Midbrain (tissue), 1 donor: Measurements from ENCODE around the gene AJM1.
"Not testable (repeated sequence)": the region's sequence is repeated elsewhere in the genome, so short reads cannot be mapped to it uniquely, and the experiment has no call there.

Source experiments
- DNase-seq: peaks from one replicate; lab custom pipeline; 2025; lab: John Stamatoyannopoulos, UW

Gene AJM1

DNA sequence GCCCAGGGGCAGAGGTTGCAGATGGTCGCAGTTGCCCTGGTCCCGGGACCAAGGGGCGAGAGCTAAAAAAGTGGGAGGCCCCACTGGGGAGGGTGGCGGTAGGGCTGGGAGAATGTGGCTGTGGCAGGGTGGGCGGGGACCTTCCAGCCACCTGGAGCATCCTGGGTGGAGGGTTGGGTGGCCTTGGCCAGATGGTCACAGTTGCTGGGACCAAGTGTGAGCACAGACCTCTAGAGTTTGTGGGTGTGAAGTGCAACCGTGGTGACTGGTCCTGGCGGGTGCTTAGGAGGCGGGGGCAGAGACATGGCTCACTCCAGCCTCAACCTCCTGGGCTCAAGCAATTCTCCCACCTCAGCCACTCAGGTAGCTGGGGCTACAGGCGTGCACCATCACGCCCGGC lies 38.4 kb downstream of the AJM1 start:
- no peak for DNase-seq

GRCh38 chr9:136881691-136882108 lies 39.4 kb downstream of the AJM1 start:
- DNase-seq = no peak

DNA sequence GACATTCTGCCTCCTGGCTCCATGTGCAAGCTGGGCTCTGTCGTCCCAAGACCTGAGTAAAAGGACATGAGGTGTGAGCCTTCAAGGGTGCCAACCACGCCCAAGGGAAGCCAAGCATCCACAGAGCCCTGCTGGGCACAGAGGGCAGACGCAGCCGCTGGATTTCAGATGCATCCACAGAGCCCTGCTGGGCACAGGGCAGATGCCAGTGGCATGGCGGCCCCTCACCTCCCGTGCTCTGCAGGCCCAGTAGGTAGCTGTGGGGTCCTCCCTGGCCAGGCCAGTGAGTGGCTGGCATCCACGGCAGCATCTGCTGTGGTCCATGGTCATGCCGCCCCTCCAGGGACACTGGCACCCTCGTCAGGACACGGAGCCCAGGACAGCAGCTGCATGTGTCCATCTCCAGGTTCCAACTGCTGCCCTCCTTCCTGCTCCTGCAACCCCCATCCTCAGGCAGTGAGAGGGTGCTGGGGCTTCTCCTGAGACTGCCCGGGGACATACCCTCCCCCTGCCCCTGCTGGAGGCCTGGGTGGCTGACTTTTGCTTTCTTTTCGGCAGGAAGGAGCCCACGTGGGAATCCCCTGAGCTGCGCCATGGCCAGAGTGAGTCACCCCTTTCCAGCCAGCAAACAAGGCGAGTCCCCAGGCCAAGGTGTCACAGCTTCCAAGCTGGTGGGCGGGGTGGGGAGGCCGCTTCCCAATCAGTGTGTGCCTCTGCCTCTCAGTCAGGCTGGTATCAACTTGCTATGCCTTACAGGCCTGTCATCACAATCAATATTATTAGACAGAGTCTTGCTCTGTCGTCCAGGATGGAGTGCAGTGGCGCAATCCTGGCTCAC lies 40.0 kb downstream of the AJM1 start:
- no peak for DNase-seq

- DNase-seq = not testable (repeated sequence)
These were observed 40.6 kb downstream of the AJM1 start for GRCh38 chr9:136882947-136883283.

- DNase-seq = not testable (repeated sequence)
These were observed 41.4 kb downstream of the AJM1 start for GRCh38 chr9:136883670-136884069.

DNA sequence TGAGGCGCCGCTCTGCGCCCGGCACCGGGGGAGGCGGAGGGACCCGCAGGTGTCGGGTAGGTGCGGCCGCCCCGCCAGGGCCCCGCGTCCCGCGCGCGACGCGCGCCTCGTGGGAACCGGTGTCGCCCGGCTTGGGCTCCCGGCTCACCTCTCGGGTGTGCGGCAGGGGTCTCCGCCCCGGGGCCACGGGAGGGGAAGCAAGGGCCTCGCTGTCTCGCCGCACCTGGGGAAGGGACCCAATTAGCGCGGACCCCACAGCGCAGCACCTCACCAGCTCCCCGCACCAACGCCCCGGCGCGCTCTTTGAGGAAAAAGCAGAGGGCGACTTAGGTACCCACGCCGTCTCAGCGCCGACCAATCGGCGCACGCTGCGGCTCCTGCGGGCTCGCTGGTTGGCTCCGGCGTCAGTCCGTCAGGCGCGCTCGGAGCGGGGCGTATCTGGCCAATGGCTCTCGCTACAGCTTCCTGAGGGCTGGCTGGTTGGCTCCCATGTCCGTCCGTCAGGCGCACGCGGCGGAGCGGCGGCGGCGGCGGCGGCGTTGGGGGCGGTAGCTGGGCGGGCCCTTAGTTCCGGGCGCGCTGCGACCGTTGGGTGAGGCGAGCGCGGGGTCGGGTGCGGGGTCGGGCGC lies 43.8 kb downstream of the AJM1 start, which contains the start of gene TRAF2:
TSS of gene TRAF2 (plus strand) at position 567 of the 629 bp plus-strand sequence. CDS start 12,225 bp downstream, outside the sequence.
- peak; percentile 97 for DNase-seq

- DNase-seq = peak; percentile 60
These were observed 44.6 kb downstream of the AJM1 start for GRCh38 chr9:136886610-136887597.

DNA sequence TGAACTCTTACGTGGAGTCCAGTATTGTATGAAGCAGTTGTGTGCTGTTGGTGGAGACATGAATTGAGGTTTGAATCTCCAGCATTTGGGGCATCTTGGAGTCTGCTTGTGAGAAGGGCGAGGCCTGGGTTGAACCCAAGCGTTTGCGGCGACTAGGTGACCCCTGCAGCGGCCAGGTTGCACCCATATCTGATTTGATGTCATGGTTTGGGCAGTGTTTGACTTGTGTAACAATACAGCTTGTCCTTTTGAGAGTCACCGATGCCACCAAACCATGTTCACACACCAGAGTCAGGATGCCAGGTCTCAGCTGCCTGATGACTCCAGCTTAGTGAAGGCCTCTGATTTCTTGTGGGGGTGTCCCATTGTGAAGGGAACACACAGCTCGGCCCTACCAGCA lies 46.2 kb downstream of the AJM1 start:
- DNase-seq = no peak

- DNase-seq = no peak
These were observed 47.6 kb downstream of the AJM1 start for GRCh38 chr9:136889858-136890257.

DNA sequence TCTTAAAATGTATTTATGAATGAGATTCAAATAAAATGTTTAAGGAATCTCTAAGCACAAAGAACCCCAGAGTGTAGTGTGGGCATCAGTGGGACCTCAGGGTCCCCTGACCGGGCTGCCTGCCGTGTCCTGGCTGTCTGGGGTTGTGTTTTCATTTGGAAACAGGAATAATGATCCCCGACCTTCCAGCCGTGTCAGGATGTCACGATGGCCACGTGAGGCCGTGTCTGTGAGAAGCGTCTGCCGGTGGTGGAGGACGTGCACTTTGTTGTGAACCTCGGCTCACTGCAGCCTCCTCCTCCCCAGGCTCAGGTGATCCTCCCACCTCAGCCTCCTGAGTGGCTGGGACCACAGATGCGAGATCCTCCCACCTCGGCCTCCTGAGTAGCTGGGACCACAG lies 48.4 kb downstream of the AJM1 start:
- no peak for DNase-seq
